ENCODE data around the gene PFN2. TPM values are rescaled to one million over a fixed set of nuclear protein-coding genes. Genes with fewer than 3 reads are reported as not detected.
"Not testable (repeated sequence)": the region's sequence is repeated elsewhere in the genome, so short reads cannot be mapped to it uniquely, and the experiment has no call there.

Gene PFN2
- total and polyA plus RNA-seq, 7 donors = 33.7 to 62.4 (median 52.5) TPM

- no peak for DNase-seq
- no peaks in the 10 kb centered on the region for H3K27me3 ChIP-seq
- TF ChIP-seq EP300 (IDR thresholded peaks at IDR 0.05) (no peak), CTCF (IDR thresholded peaks at IDR 0.05) (no peak), POLR2A (IDR thresholded peaks at IDR 0.05) (no peak), POLR2AphosphoS5 (IDR thresholded peaks at IDR 0.05) (no peak)
- no peak overlapping the region for H3K27ac ChIP-seq
- peaks cover 0 to 14% (median 10%) of the 10 kb centered on the region in 4 donors for H3K4me1 ChIP-seq
- no peak overlapping the region for H3K4me3 ChIP-seq
- intact Hi-C loops (cut with DNase I) = no loop called here
- no peaks in the 10 kb centered on the region for H3K36me3 ChIP-seq
- H3K9me3 ChIP-seq = no peaks in the 10 kb centered on the region
Observed at GRCh38 chr3:149942409-149942808, 28.3 kb downstream of the PFN2 start.

- H3K36me3 ChIP-seq = no peaks in the 10 kb centered on the region
- H3K9me3 ChIP-seq = no peaks in the 10 kb centered on the region
- no peak overlapping the region for H3K4me3 ChIP-seq
- 94 to 99% methylated on average over 1 of the region's 1 CpG for WGBS, 2 donors
- TF ChIP-seq POLR2AphosphoS5 (IDR thresholded peaks at IDR 0.05) (no peak), CTCF (IDR thresholded peaks at IDR 0.05) (no peak), POLR2A (IDR thresholded peaks at IDR 0.05) (no peak), EP300 (IDR thresholded peaks at IDR 0.05) (no peak)
- DNase-seq = no peak
- peaks cover 0 to 14% (median 10%) of the 10 kb centered on the region in 4 donors for H3K4me1 ChIP-seq
- no peaks in the 10 kb centered on the region for H3K27me3 ChIP-seq
- H3K27ac ChIP-seq = no peak overlapping the region
- intact Hi-C loops (cut with DNase I) = no loop called here
Observed at GRCh38 chr3:149941946-149942345, 28.7 kb downstream of the PFN2 start.

GRCh38 chr3:149941186-149941585 lies 29.5 kb downstream of the PFN2 start:
- no peak for DNase-seq
- WGBS, 2 donors = 93 to 94% methylated on average over 2 of the region's 2 CpGs
- H3K4me1 ChIP-seq = peaks cover 0 to 14% (median 10%) of the 10 kb centered on the region in 4 donors
- H3K36me3 ChIP-seq = no peaks in the 10 kb centered on the region
- no peak for TF ChIP-seq EP300 (IDR thresholded peaks at IDR 0.05)
- no peaks in the 10 kb centered on the region for H3K27me3 ChIP-seq
- H3K4me3 ChIP-seq = no peak overlapping the region
- no peaks in the 10 kb centered on the region for H3K9me3 ChIP-seq
- intact Hi-C loops (cut with DNase I) = no loop called here
- no peak overlapping the region for H3K27ac ChIP-seq

- DNase-seq; H3K36me3 ChIP-seq; H3K27ac ChIP-seq; intact Hi-C loops (cut with DNase I); H3K4me3 ChIP-seq; H3K9me3 ChIP-seq; H3K27me3 ChIP-seq: not testable (repeated sequence)
- H3K4me1 ChIP-seq = peaks cover 0 to 29% (median 19%) of the 10 kb centered on the region in 4 donors
- 94 to 95% methylated on average over 3 of the region's 3 CpGs for WGBS, 2 donors
Observed at GRCh38 chr3:149938392-149939055, 32.2 kb downstream of the PFN2 start.

GRCh38 chr3:149936812-149937230 lies 33.9 kb downstream of the PFN2 start:
- Histone ChIP-seq H3K9me3 (no peaks in the 10 kb centered on the region), H3K27me3 (no peaks in the 10 kb centered on the region), H3K4me1 (peaks cover 0 to 29% (median 19%) of the 10 kb centered on the region in 4 donors), H3K36me3 (no peaks in the 10 kb centered on the region), H3K4me3 (no peak overlapping the region), H3K27ac (peak overlapping the region in 1 of 4 donors; percentile 18)
- intact Hi-C loops (cut with DNase I) = no loop called here
- TF ChIP-seq POLR2AphosphoS5 (IDR thresholded peaks at IDR 0.05) (no peak), POLR2A (IDR thresholded peaks at IDR 0.05) (no peak), EP300 (IDR thresholded peaks at IDR 0.05) (no peak), CTCF (IDR thresholded peaks at IDR 0.05) (peak; percentile 29 to 56 (median 36))
- no peak for DNase-seq
- 22 to 57% methylated on average over 7 of the region's 7 CpGs for WGBS, 2 donors

- H3K9me3 ChIP-seq = no peaks in the 10 kb centered on the region
- DNase-seq = peak; percentile 75
- peak overlapping the region in 1 of 4 donors; percentile 44 for H3K27ac ChIP-seq
- H3K4me1 ChIP-seq = peaks cover 0 to 26% (median 18%) of the 10 kb centered on the region in 4 donors
- no peaks in the 10 kb centered on the region for H3K36me3 ChIP-seq
- intact Hi-C loops (cut with DNase I) = no loop called here
- no peak for TF ChIP-seq POLR2AphosphoS5 (IDR thresholded peaks at IDR 0.05)
- no peak for TF ChIP-seq EP300 (IDR thresholded peaks at IDR 0.05)
- no peak for TF ChIP-seq CTCF (IDR thresholded peaks at IDR 0.05)
- TF ChIP-seq POLR2A (IDR thresholded peaks at IDR 0.05) = no peak
- H3K4me3 ChIP-seq = no peak overlapping the region
- no peaks in the 10 kb centered on the region for H3K27me3 ChIP-seq
Observed at GRCh38 chr3:149934524-149934923, 36.2 kb downstream of the PFN2 start.

Data from sigmoid colon (tissue), 7 donors.